Activated T-helper 2 cell treated with anti-CD3 and anti-CD28 coated beads, Interferon-gamma antibody, Interleukin-2, Interleukin-4, amounts not matched to agents 10 μg/mL and 5 μg/mL and 100 μg/mL, durations not matched to agents 14 hours and 24 hours and 36 hours (primary cell): ENCODE measurements around the gene TRIM26. TPM values are rescaled to one million over a fixed set of nuclear protein-coding genes. Genes with fewer than 3 reads are reported as not detected.

Experiments
- DNase-seq: peaks from one replicate; pipeline ENCODE4 v3.0.0; 2021; ENCODE audit warnings: low spot score
- H3K27ac Mint-ChIP-seq: one replicate; pipeline ENCODE4 v1.8.0; 2021; ENCODE audit warnings: mixed read lengths
- H3K27me3 Mint-ChIP-seq: one replicate; pipeline ENCODE4 v1.8.0; 2021; ENCODE audit warnings: low read depth, mixed read lengths
- H3K36me3 Mint-ChIP-seq: one replicate; pipeline ENCODE4 v1.8.0; 2021; ENCODE audit warnings: low read depth, mixed read lengths
- H3K4me1 Mint-ChIP-seq: one replicate; pipeline ENCODE4 v1.8.0; 2021; ENCODE audit warnings: low read depth, mixed read lengths
- H3K4me3 Mint-ChIP-seq: one replicate; pipeline ENCODE4 v1.8.0; 2021; ENCODE audit warnings: low read depth, mild to moderate bottlenecking, moderate library complexity, mixed read lengths
- H3K9me3 Mint-ChIP-seq: one replicate; pipeline ENCODE4 v1.8.0; 2021; ENCODE audit warnings: mixed read lengths
- intact Hi-C: fragments of 100-400 bp; cut with micrococcal nuclease; formaldehyde crosslinking; loops from one replicate; pipeline ENCODE4 v1.15.1; 2023
- total RNA-seq: library from RNA; stranded (reverse); gene quantifications from 2 replicates; pipeline ENCODE4 v1.2.3, GENCODE V29; 2022

TRIM26 gene
- total RNA-seq, 1 donor from 2014 or later, result 51.5 TPM

- Mint-ChIP-seq H3K4me3 (no peak overlapping the region), H3K27me3 (peaks cover 57% of the 10 kb centered on the region), H3K4me1 (peaks cover 13% of the 10 kb centered on the region), H3K36me3 (no peaks in the 10 kb centered on the region), H3K27ac (no peak overlapping the region), H3K9me3 (no peaks in the 10 kb centered on the region)
- intact Hi-C loops, result no loop called here
- DNase-seq, result no peak
Measured at GRCh38 chr6:30136570-30137286, 76.5 kb downstream of the TRIM26 start.

DNA sequence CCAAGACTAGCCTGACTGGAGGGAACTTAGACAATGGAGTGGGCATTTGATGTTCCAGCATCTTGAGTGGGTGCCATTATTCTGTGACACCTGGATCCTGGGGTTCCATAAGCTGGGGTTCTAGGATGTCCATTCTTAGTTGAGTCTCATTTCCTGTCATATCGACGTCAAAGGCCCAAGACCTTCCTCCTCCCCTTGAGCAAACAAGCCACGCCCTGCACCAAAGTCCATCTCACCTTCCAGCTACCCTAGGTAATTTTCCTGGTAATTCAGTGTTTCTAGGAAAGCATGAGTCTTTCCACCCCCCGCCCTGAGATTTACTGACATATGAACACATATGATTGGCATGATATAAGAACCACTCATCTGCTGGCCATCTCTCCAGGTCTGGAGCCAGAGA is 77.4 kb downstream of the TRIM26 start, which contains the start of gene TRIM40:
TRIM40 (plus strand) TSS at position 384 of the 400 bp plus-strand sequence. CDS start 897 bp downstream, outside the sequence.
- H3K36me3 Mint-ChIP-seq, result no peaks in the 10 kb centered on the region
- H3K4me1 Mint-ChIP-seq, result peaks cover 17% of the 10 kb centered on the region
- DNase-seq, result no peak
- H3K27me3 Mint-ChIP-seq, result peaks cover 56% of the 10 kb centered on the region
- H3K4me3 Mint-ChIP-seq, result no peak within 1 kb of the TSS
- no peaks in the 10 kb centered on the region for H3K9me3 Mint-ChIP-seq
- H3K27ac Mint-ChIP-seq, result no peak within 1 kb of the TSS
- intact Hi-C loops, result no loop called here

DNA sequence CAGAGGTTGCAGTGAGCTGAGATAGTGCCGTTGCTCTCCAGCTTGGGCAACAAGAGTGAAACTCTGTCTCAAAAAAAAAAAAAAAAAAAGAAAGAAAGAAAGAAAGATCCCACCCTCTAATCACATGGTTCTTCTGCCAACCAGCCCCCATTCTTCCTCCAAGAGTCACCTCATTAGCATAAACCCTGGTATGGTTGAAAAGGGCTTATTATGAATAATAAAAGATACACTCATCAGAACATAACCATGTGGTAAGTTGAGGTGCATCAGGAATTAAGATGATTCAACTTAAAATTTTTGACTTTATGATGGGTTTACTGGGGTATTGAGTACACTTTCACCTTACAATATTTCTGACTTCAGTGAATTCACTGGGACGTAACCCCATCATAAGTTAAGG is 78.1 kb downstream of the TRIM26 start:
- no peak for DNase-seq
- H3K36me3 Mint-ChIP-seq, result no peaks in the 10 kb centered on the region
- H3K27me3 Mint-ChIP-seq, result peaks cover 57% of the 10 kb centered on the region
- H3K4me3 Mint-ChIP-seq, result no peak overlapping the region
- intact Hi-C loops, result no loop called here
- peaks cover 16% of the 10 kb centered on the region for H3K4me1 Mint-ChIP-seq
- no peak overlapping the region for H3K27ac Mint-ChIP-seq
- H3K9me3 Mint-ChIP-seq, result no peaks in the 10 kb centered on the region

Other genes starting within 250 kb of the TRIM26 start
- gene POLR1H, start 152.1 kb downstream of the TRIM26 start, total RNA-seq, result 76.0 and 78.2 TPM in 2 replicates
- 55.9 and 56.1 TPM in 2 replicates for gene PPP1R11, start 146.2 kb downstream of the TRIM26 start, total RNA-seq
- not detected in 2 replicates for gene RNF39, start 137.6 kb downstream of the TRIM26 start, total RNA-seq
- gene TRIM31, start 100.3 kb downstream of the TRIM26 start, total RNA-seq, result not detected in 2 replicates
- not detected in 2 replicates for gene TRIM40, start 77.3 kb downstream of the TRIM26 start, total RNA-seq
- 0.09 TPM in 1 of 2 replicates, not detected in the other for gene TRIM10, start 52.2 kb downstream of the TRIM26 start, total RNA-seq
- gene TRIM15, start 49.9 kb downstream of the TRIM26 start, total RNA-seq, result 0.41 and 0.46 TPM in 2 replicates
- 11.2 and 13.0 TPM in 2 replicates for gene TRIM39, start 113.5 kb upstream of the TRIM26 start, total RNA-seq
- 40.6 and 41.9 TPM in 2 replicates for gene RPP21, start 131.8 kb upstream of the TRIM26 start, total RNA-seq